ENCODE results near the gene TAAR2.

- TF ChIP-seq EP300 (IDR thresholded peaks at IDR 0.05) (no peak), POLR2A (IDR thresholded peaks at IDR 0.05) (no peak)
- TF ChIP-seq, protein P1, sequence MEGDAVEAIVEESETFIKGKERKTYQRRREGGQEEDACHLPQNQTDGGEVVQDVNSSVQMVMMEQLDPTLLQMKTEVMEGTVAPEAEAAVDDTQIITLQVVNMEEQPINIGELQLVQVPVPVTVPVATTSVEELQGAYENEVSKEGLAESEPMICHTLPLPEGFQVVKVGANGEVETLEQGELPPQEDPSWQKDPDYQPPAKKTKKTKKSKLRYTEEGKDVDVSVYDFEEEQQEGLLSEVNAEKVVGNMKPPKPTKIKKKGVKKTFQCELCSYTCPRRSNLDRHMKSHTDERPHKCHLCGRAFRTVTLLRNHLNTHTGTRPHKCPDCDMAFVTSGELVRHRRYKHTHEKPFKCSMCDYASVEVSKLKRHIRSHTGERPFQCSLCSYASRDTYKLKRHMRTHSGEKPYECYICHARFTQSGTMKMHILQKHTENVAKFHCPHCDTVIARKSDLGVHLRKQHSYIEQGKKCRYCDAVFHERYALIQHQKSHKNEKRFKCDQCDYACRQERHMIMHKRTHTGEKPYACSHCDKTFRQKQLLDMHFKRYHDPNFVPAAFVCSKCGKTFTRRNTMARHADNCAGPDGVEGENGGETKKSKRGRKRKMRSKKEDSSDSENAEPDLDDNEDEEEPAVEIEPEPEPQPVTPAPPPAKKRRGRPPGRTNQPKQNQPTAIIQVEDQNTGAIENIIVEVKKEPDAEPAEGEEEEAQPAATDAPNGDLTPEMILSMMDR (IDR thresholded peaks at IDR 0.05): no peak
Observed at GRCh38 chr6:132611616-132612015, 12.5 kb downstream of the TAAR2 start.
